ENCODE data around the gene MED7. TPM values are rescaled to one million over a fixed set of nuclear protein-coding genes. Genes with fewer than 3 reads are reported as not detected.
"Not testable (repeated sequence)": the region's sequence is repeated elsewhere in the genome, so short reads cannot be mapped to it uniquely, and the experiment has no call there.

MED7 gene
- 10 to 100 TPM in 1 of 2 donors, 1 to 10 TPM in 1; 8.7 to 12.8 TPM for total RNA-seq
- long read RNA-seq, transcript MED7-201 (2 exons, 2,402 nt) = major isoform, 19 of 20 reads
- long read RNA-seq, partial matches to known transcripts = 0 of 20 reads
- long read RNA-seq, other reads (novel, unspliced or antisense) = 0 of 20 reads

- ATAC-seq = peak; percentile 97
- peak; percentile 88 to 97 for DNase-seq
- intact Hi-C loops (cut with DNase I, micrococcal nuclease) = no loop called here
These were observed at the start of gene MED7 for GRCh38 chr5:157142317-157143126. MED7 (minus strand) TSS chr5:157142865; CDS start chr5:157139431, 3,434 bp downstream.

- no peak for DNase-seq
- ATAC-seq = no peak
- intact Hi-C loops (cut with DNase I, micrococcal nuclease) = no loop called here
These were observed 46.6 kb upstream of the MED7 start for GRCh38 chr5:157189223-157189622.

GRCh38 chr5:157188270-157188669 is 45.6 kb upstream of the MED7 start:
- ATAC-seq (no peak), DNase-seq (no peak)
- intact Hi-C loops (cut with DNase I, micrococcal nuclease) = no loop called here

- DNase-seq = no peak
- intact Hi-C loops (cut with DNase I, micrococcal nuclease) = no loop called here
- ATAC-seq = no peak
These were observed 44.5 kb upstream of the MED7 start for GRCh38 chr5:157187046-157187754.

- intact Hi-C loops (cut with DNase I, micrococcal nuclease) = no loop called here
- no peak for ATAC-seq
These were observed 43.8 kb upstream of the MED7 start for GRCh38 chr5:157186309-157187045.

GRCh38 chr5:157185122-157185521 is 42.5 kb upstream of the MED7 start:
- ATAC-seq; DNase-seq; intact Hi-C loops (cut with DNase I, micrococcal nuclease): not testable (repeated sequence)

More at GRCh38 chr5:157186309-157187045, 43.8 kb upstream of the MED7 start:
- no peak for DNase-seq

GRCh38 chr5:157184117-157184670 is 41.5 kb upstream of the MED7 start:
- ATAC-seq (no peak), DNase-seq (no peak)
- intact Hi-C loops (cut with DNase I, micrococcal nuclease) = no loop called here

- ATAC-seq (no peak), DNase-seq (no peak)
- intact Hi-C loops (cut with DNase I, micrococcal nuclease) = no loop called here
These were observed 39.6 kb upstream of the MED7 start for GRCh38 chr5:157182143-157182757.

- DNase-seq = no peak
- no peak for ATAC-seq
- intact Hi-C loops (cut with DNase I, micrococcal nuclease) = no loop called here
These were observed 38.0 kb upstream of the MED7 start, which contains the start of gene ITK for GRCh38 chr5:157180374-157181264. ITK (plus strand) TSS chr5:157180840; CDS start chr5:157180978, 138 bp downstream.

GRCh38 chr5:157178966-157179365 is 36.3 kb upstream of the MED7 start:
- DNase-seq (no peak), ATAC-seq (no peak)
- intact Hi-C loops (cut with DNase I, micrococcal nuclease) = no loop called here

GRCh38 chr5:157177953-157178352 is 35.3 kb upstream of the MED7 start:
- DNase-seq (no peak), ATAC-seq (no peak)
- intact Hi-C loops (cut with DNase I, micrococcal nuclease) = no loop called here

GRCh38 chr5:157175071-157175612 is 32.5 kb upstream of the MED7 start:
- intact Hi-C loops (cut with DNase I, micrococcal nuclease) = no loop called here
- no peak for ATAC-seq
- DNase-seq = no peak

- intact Hi-C loops (cut with DNase I, micrococcal nuclease) = no loop called here
- no peak for ATAC-seq
- no peak for DNase-seq
These were observed 29.7 kb upstream of the MED7 start for GRCh38 chr5:157172403-157172802.

- DNase-seq = no peak
- intact Hi-C loops (cut with DNase I, micrococcal nuclease) = no loop called here
- ATAC-seq = no peak
These were observed 25.6 kb upstream of the MED7 start for GRCh38 chr5:157168286-157168685.

- no peak for ATAC-seq
- no peak for DNase-seq
- intact Hi-C loops (cut with DNase I, micrococcal nuclease) = no loop called here
These were observed 24.6 kb upstream of the MED7 start for GRCh38 chr5:157167214-157167621.

- intact Hi-C loops (cut with DNase I, micrococcal nuclease) = no loop called here
- no peak for ATAC-seq
- DNase-seq = no peak
These were observed 23.8 kb upstream of the MED7 start, which contains the start of gene GARIN3 for GRCh38 chr5:157166214-157167213. GARIN3 (minus strand) TSS chr5:157166264; CDS start chr5:157166168, 96 bp downstream.
